ENCODE measurements around the gene PPP1R14C. TPM values are rescaled to one million over a fixed set of nuclear protein-coding genes. Genes with fewer than 3 reads are reported as not detected.

PPP1R14C gene
- total and polyA plus RNA-seq, 7 experiments from 2014 or later, result not detected

DNA sequence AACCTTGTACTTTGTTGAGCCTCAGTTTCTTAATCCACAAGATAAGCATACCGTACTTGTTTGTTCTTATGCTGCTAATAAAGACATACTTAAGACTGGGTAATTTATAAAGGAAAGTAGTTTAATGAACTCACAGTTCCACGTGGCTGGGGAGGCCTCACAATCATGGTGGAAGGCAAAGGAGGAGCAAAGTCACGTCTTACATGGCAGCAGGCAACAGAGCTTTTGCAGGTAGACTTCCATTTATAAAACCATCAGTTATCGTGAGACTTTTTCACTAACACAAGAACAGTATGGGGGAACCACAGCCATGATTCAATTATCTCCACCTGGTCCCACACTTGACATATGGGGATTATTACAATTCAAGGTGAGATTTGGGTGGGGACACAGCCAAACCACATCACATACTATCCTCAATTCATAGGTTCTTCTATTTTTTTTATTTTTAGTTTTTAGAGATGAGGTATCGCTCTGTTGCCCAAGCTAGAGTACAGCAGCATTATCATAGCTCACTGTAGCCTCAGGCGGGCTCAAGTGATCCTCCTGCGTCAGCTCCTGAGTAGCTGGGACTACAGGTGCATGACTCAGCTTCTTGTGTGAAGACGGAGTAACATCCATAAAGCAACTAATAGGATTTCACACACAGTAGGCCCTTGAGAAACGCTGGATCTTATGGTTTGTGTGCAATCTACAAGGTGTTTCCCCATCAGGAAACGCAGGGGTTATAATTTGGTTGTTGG lies 149.3 kb downstream of the PPP1R14C start:
- Histone ChIP-seq H3K9me3 (ENCODE audit: control insufficient read depth in 2 of 3, low read length in 3 of 3) (no peaks in the 10 kb centered on the region), H3K27me3 (ENCODE audit: control insufficient read depth in 2 of 2, insufficient read depth in 2 of 2, low read length in 2 of 2) (no peaks in the 10 kb centered on the region), H3K4me1 (ENCODE audit: control insufficient read depth in 2 of 2, insufficient read depth in 2 of 2, low read length in 2 of 2) (no peaks in the 10 kb centered on the region), H3K36me3 (ENCODE audit: control insufficient read depth in 2 of 3, insufficient read depth in 3 of 3, low read length in 3 of 3) (no peaks in the 10 kb centered on the region), H3K4me3 (ENCODE audit: low read length) (no peak overlapping the region), H3K27ac (ENCODE audit: low read depth, low read length) (no peak overlapping the region)
- peaks cover 0 to 10% (median 2%) of the 10 kb centered on the region in 11 donors for H3K9me3 Mint-ChIP-seq
- CTCF ChIA-PET, result no interaction called here
- ATAC-seq (no peak), DNase-seq (no peak)
- POLR2A ChIA-PET, result no interaction called here
- peaks cover 8 to 23% (median 14%) of the 10 kb centered on the region in 5 donors for H3K27me3 Mint-ChIP-seq
- no peaks in the 10 kb centered on the region for H3K36me3 Mint-ChIP-seq
- H3K4me1 Mint-ChIP-seq, result peaks cover 0 to 2% (median 0%) of the 10 kb centered on the region in 7 donors
- H3K27ac Mint-ChIP-seq, result no peak overlapping the region
- intact Hi-C loops (cut with micrococcal nuclease), result no loop called here
- H3K4me3 Mint-ChIP-seq, result no peak overlapping the region

- Histone ChIP-seq H3K27ac (ENCODE audit: low read depth, low read length) (no peak overlapping the region), H3K9me3 (ENCODE audit: control insufficient read depth in 2 of 3, low read length in 3 of 3) (peaks cover 0 to 5% (median 0%) of the 10 kb centered on the region in 3 experiments), H3K4me3 (ENCODE audit: low read length) (no peak overlapping the region), H3K4me1 (ENCODE audit: control insufficient read depth in 2 of 2, insufficient read depth in 2 of 2, low read length in 2 of 2) (no peaks in the 10 kb centered on the region), H3K27me3 (ENCODE audit: control insufficient read depth in 2 of 2, insufficient read depth in 2 of 2, low read length in 2 of 2) (no peaks in the 10 kb centered on the region), H3K36me3 (ENCODE audit: control insufficient read depth in 2 of 3, insufficient read depth in 3 of 3, low read length in 3 of 3) (no peaks in the 10 kb centered on the region)
- no peak overlapping the region for H3K27ac Mint-ChIP-seq
- ChIA-PET POLR2A (no interaction called here), CTCF (no interaction called here)
- no peaks in the 10 kb centered on the region for H3K36me3 Mint-ChIP-seq
- intact Hi-C loops (cut with micrococcal nuclease), result no loop called here
- DNase-seq, result no peak
- H3K9me3 Mint-ChIP-seq, result peaks cover 0 to 19% (median 9%) of the 10 kb centered on the region in 11 donors
- peaks cover 0 to 2% (median 0%) of the 10 kb centered on the region in 7 donors for H3K4me1 Mint-ChIP-seq
- ATAC-seq, result no peak
- H3K27me3 Mint-ChIP-seq, result peaks cover 8 to 26% (median 12%) of the 10 kb centered on the region in 5 donors
- no peak overlapping the region for H3K4me3 Mint-ChIP-seq
Measured at GRCh38 chr6:150293019-150293418, 150.2 kb downstream of the PPP1R14C start.

GRCh38 chr6:150293423-150294173 lies 150.8 kb downstream of the PPP1R14C start:
- peaks cover 0 to 5% (median 0%) of the 10 kb centered on the region in 3 experiments for H3K9me3 ChIP-seq (ENCODE audit: control insufficient read depth in 2 of 3, low read length in 3 of 3)

GRCh38 chr6:150296890-150297289 lies 154.0 kb downstream of the PPP1R14C start:
- Histone ChIP-seq H3K27ac (ENCODE audit: low read depth, low read length) (no peak overlapping the region), H3K9me3 (ENCODE audit: control insufficient read depth in 2 of 3, low read length in 3 of 3) (peaks cover 0 to 5% (median 0%) of the 10 kb centered on the region in 3 experiments), H3K4me1 (ENCODE audit: control insufficient read depth in 2 of 2, insufficient read depth in 2 of 2, low read length in 2 of 2) (no peaks in the 10 kb centered on the region), H3K27me3 (ENCODE audit: control insufficient read depth in 2 of 2, insufficient read depth in 2 of 2, low read length in 2 of 2) (no peaks in the 10 kb centered on the region), H3K36me3 (ENCODE audit: control insufficient read depth in 2 of 3, insufficient read depth in 3 of 3, low read length in 3 of 3) (no peaks in the 10 kb centered on the region), H3K4me3 (ENCODE audit: low read length) (no peak overlapping the region)
- ChIA-PET POLR2A (no interaction called here), CTCF (interaction anchor here (0.6 kb wide), 1 partner anchor 226 kb away, joined by 5 read pairs; no protein-coding TSS in a partner anchor)
- intact Hi-C loops (cut with micrococcal nuclease), result no loop called here
- Mint-ChIP-seq H3K4me1 (peaks cover 0 to 2% (median 0%) of the 10 kb centered on the region in 7 donors), H3K36me3 (no peaks in the 10 kb centered on the region), H3K9me3 (peaks cover 0 to 20% (median 8%) of the 10 kb centered on the region in 11 donors), H3K27me3 (peaks cover 0 to 15% (median 0%) of the 10 kb centered on the region in 5 donors), H3K4me3 (no peak overlapping the region), H3K27ac (no peak overlapping the region)
- no peak for DNase-seq
- no peak for ATAC-seq

More at GRCh38 chr6:150293423-150294173, 150.8 kb downstream of the PPP1R14C start:
- H3K4me3 ChIP-seq (ENCODE audit: low read length), result no peak overlapping the region
- ChIA-PET CTCF (no interaction called here), POLR2A (no interaction called here)
- H3K4me3 Mint-ChIP-seq, result no peak overlapping the region
- no peaks in the 10 kb centered on the region for H3K36me3 ChIP-seq (ENCODE audit: control insufficient read depth in 2 of 3, insufficient read depth in 3 of 3, low read length in 3 of 3)
- H3K27me3 Mint-ChIP-seq, result peaks cover 6 to 20% (median 8%) of the 10 kb centered on the region in 5 donors
- no peak overlapping the region for H3K27ac ChIP-seq (ENCODE audit: low read depth, low read length)
- H3K36me3 Mint-ChIP-seq, result no peaks in the 10 kb centered on the region
- no peak for DNase-seq
- H3K4me1 Mint-ChIP-seq, result peaks cover 0 to 2% (median 0%) of the 10 kb centered on the region in 7 donors
- no peak overlapping the region for H3K27ac Mint-ChIP-seq
- H3K4me1 ChIP-seq (ENCODE audit: control insufficient read depth in 2 of 2, insufficient read depth in 2 of 2, low read length in 2 of 2), result no peaks in the 10 kb centered on the region
- intact Hi-C loops (cut with micrococcal nuclease), result no loop called here
- no peaks in the 10 kb centered on the region for H3K27me3 ChIP-seq (ENCODE audit: control insufficient read depth in 2 of 2, insufficient read depth in 2 of 2, low read length in 2 of 2)
- ATAC-seq, result no peak
- peaks cover 0 to 20% (median 9%) of the 10 kb centered on the region in 11 donors for H3K9me3 Mint-ChIP-seq

- DNase-seq (no peak), ATAC-seq (no peak)
- H3K27me3 Mint-ChIP-seq, result peaks cover 0 to 15% (median 0%) of the 10 kb centered on the region in 5 donors
- no peak overlapping the region for H3K4me3 Mint-ChIP-seq
- Histone ChIP-seq H3K4me3 (ENCODE audit: low read length) (no peak overlapping the region), H3K27ac (ENCODE audit: low read depth, low read length) (no peak overlapping the region), H3K9me3 (ENCODE audit: control insufficient read depth in 2 of 3, low read length in 3 of 3) (peaks cover 0 to 5% (median 0%) of the 10 kb centered on the region in 3 experiments), H3K27me3 (ENCODE audit: control insufficient read depth in 2 of 2, insufficient read depth in 2 of 2, low read length in 2 of 2) (no peaks in the 10 kb centered on the region), H3K36me3 (ENCODE audit: control insufficient read depth in 2 of 3, insufficient read depth in 3 of 3, low read length in 3 of 3) (no peaks in the 10 kb centered on the region), H3K4me1 (ENCODE audit: control insufficient read depth in 2 of 2, insufficient read depth in 2 of 2, low read length in 2 of 2) (no peaks in the 10 kb centered on the region)
- H3K4me1 Mint-ChIP-seq, result peaks cover 0 to 5% (median 0%) of the 10 kb centered on the region in 7 donors
- POLR2A ChIA-PET, result no interaction called here
- peaks cover 0 to 20% (median 6%) of the 10 kb centered on the region in 11 donors for H3K9me3 Mint-ChIP-seq
- H3K27ac Mint-ChIP-seq, result no peak overlapping the region
- CTCF ChIA-PET, result no interaction called here
- H3K36me3 Mint-ChIP-seq, result no peaks in the 10 kb centered on the region
- intact Hi-C loops (cut with micrococcal nuclease), result no loop called here
Measured at GRCh38 chr6:150297327-150298029, 154.6 kb downstream of the PPP1R14C start.

DNA sequence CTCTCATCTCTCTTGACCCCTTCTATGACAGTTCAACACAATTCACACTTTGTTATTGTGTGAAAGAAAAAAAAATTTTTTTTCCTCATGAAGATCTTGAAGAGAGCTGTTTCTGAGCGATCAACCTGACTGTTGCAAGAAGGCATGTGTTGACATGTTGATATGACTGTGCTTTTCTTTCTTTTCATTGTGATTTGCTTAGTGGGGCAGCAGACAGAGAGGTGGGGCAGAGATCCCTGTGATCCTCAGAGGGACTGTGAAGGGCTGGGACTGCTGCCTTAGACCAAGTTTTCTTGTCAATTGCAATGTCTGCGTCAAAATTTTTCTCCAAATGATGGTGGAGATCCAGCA lies 155.2 kb downstream of the PPP1R14C start:
- Mint-ChIP-seq H3K27ac (no peak overlapping the region), H3K27me3 (peaks cover 0 to 15% (median 0%) of the 10 kb centered on the region in 5 donors), H3K36me3 (no peaks in the 10 kb centered on the region), H3K4me3 (no peak overlapping the region), H3K4me1 (peaks cover 0 to 5% (median 0%) of the 10 kb centered on the region in 7 donors), H3K9me3 (peaks cover 0 to 20% (median 6%) of the 10 kb centered on the region in 11 donors)
- Histone ChIP-seq H3K9me3 (ENCODE audit: control insufficient read depth in 2 of 3, low read length in 3 of 3) (peaks cover 0 to 5% (median 0%) of the 10 kb centered on the region in 3 experiments), H3K36me3 (ENCODE audit: control insufficient read depth in 2 of 3, insufficient read depth in 3 of 3, low read length in 3 of 3) (no peaks in the 10 kb centered on the region), H3K27ac (ENCODE audit: low read depth, low read length) (no peak overlapping the region), H3K27me3 (ENCODE audit: control insufficient read depth in 2 of 2, insufficient read depth in 2 of 2, low read length in 2 of 2) (no peaks in the 10 kb centered on the region), H3K4me1 (ENCODE audit: control insufficient read depth in 2 of 2, insufficient read depth in 2 of 2, low read length in 2 of 2) (no peaks in the 10 kb centered on the region), H3K4me3 (ENCODE audit: low read length) (no peak overlapping the region)
- ChIA-PET POLR2A (no interaction called here), CTCF (no interaction called here)
- no peak for ATAC-seq
- intact Hi-C loops (cut with micrococcal nuclease), result no loop called here
- no peak for DNase-seq
